HepG2 (cell line): ENCODE measurements around the gene GATAD2B. TPM values are rescaled to one million over a fixed set of nuclear protein-coding genes. Genes with fewer than 3 reads are reported as not detected.
A peak's percentile ranks its signal among the peaks of the same experiment; 100 is the strongest.

Experiments
- ATAC-seq: fragments of 200-7000 bp; cut with Tn5 transposase; 3 replicates; pipeline ENCODE4 v1.9.1; 2020; ENCODE audit warnings: mild to moderate bottlenecking, moderate library complexity
- BruUV-seq: library from RNA; stranded (reverse); fragments of 400-500 nt; replicated peaks from 2 replicates; lab custom pipeline; 2021; lab: Mats Ljungman, UMichigan
- CTCF ChIA-PET: fragments of 300-600 bp; formaldehyde crosslinking; extraction: SDS; loops from one replicate; lab custom pipeline; 2021; ENCODE audit warnings: low total read pairs, inconsistent platforms, low intra/inter-chr PET ratio; lab: Yijun Ruan, JAX
- POLR2A ChIA-PET: fragments of 350-600 bp; sonication (Branson Sonifier 250); formaldehyde crosslinking; loops from one replicate; lab custom pipeline; 2020; ENCODE audit warnings: antibody characterized with exemption, inconsistent platforms; lab: Yijun Ruan, JAX
- DNase-seq: peaks from one replicate; pipeline ENCODE4 v3.0.0-alpha.2; 2015; ENCODE audit warnings: low spot score
- FAIRE-seq: peaks from 3 replicates; lab custom pipeline; 2011; peaks lifted over from hg19 to GRCh38; lab: Jason Lieb, UNC
- H2AFZ ChIP-seq: one replicate; pipeline ENCODE4 v1.6.1; 2011; ENCODE audit warnings: low read length, inconsistent platforms
- H3K27ac ChIP-seq: fragments of 300-600 bp; 3 replicates; pipeline ENCODE4 v1.8.0; 2011; ENCODE audit warnings: mixed run types, mild to moderate bottlenecking, mixed read lengths, low read length, inconsistent platforms; ENCODE audit not compliant: insufficient read depth; ENCODE audit errors: extremely low read length
- H3K27me3 ChIP-seq, 2 experiments: fragments of 200-600 bp in 1 of 2; 2 replicates in 1 of 2; 3 replicates in 1 of 2; pipeline versions ENCODE4 v1.6.0 to v1.8.0; 2011; ENCODE audit warnings: low read length in 2 of 2, mild to moderate bottlenecking in 2 of 2, moderate library complexity in 2 of 2, inconsistent platforms in 1 of 2; ENCODE audit not compliant: insufficient read depth in 2 of 2, control insufficient read depth in 1 of 2
- H3K36me3 ChIP-seq, 2 experiments: fragments of 200-600 bp in 1 of 2; replicated peaks in 1 of 2; 2 replicates in 1 of 2; 3 replicates in 1 of 2; pipeline versions ENCODE4 v1.5.1 to v1.8.0; 2011; ENCODE audit warnings: low read length in 2 of 2, inconsistent platforms in 1 of 2; ENCODE audit not compliant: insufficient read depth in 2 of 2, control insufficient read depth in 1 of 2
- H3K4me1 ChIP-seq: 2 replicates; pipeline ENCODE4 v1.5.1; 2012; ENCODE audit warnings: low read length, inconsistent platforms; ENCODE audit not compliant: insufficient read depth
- H3K4me2 ChIP-seq: 2 replicates; pipeline ENCODE4 v1.6.0; 2011; ENCODE audit warnings: low read depth, low read length, inconsistent platforms
- H3K4me3 ChIP-seq, 3 experiments: fragments of 200-600 bp in 1 of 3; sonication (generic), shearing (Covaris generic) in 1 of 3; replicated peaks in 1 of 3; 2 replicates each; pipeline ENCODE4 v1.5.1; 2011 to 2016; ENCODE audit warnings: low read length in 3 of 3, inconsistent platforms in 2 of 3, low read depth in 2 of 3, mild to moderate bottlenecking in 2 of 3, control low read depth in 1 of 3, mixed read lengths in 1 of 3; ENCODE audit not compliant: insufficient read depth in 1 of 3
- H3K79me2 ChIP-seq: one replicate; pipeline ENCODE4 v1.6.1; 2011; ENCODE audit warnings: low read length, inconsistent platforms; ENCODE audit not compliant: insufficient read depth
- H3K9ac ChIP-seq: 2 replicates; pipeline ENCODE4 v1.6.0; 2011; ENCODE audit warnings: mild to moderate bottlenecking, low read depth, low read length, inconsistent platforms; ENCODE audit not compliant: insufficient read depth
- H3K9me3 ChIP-seq: 2 replicates; pipeline ENCODE4 v1.5.1; 2012; ENCODE audit warnings: mild to moderate bottlenecking, low read length
- H4K20me1 ChIP-seq: 2 replicates; pipeline ENCODE4 v1.6.0; 2011; ENCODE audit warnings: inconsistent platforms, mild to moderate bottlenecking, low read length, moderate library complexity; ENCODE audit not compliant: insufficient read depth
- ATF7-NPFF ChIP-seq: sonication (generic); formaldehyde crosslinking; IDR thresholded peaks from 2 replicates; pipeline ENCODE4 v1.8.1; 2023; ENCODE audit warnings: mild to moderate bottlenecking, low read depth, missing genetic modification reagents, moderate library complexity
- GTF2F1 ChIP-seq: fragments of 150-350 bp; IDR thresholded peaks from 2 replicates; pipeline ENCODE4 v1.6.1; 2014; ENCODE audit warnings: low read length
- HNRNPUL1 ChIP-seq: fragments of 200-400 bp; formaldehyde crosslinking; IDR thresholded peaks from 2 replicates; pipeline ENCODE4 v1.6.1; 2017; ENCODE audit warnings: low read depth, mild to moderate bottlenecking, low read length, moderate library complexity
- IKZF1 ChIP-seq: fragments of 450-650 bp; IDR thresholded peaks from 2 replicates; pipeline ENCODE4 v1.7.1; 2016
- KMT2A ChIP-seq: sonication (generic); formaldehyde crosslinking; IDR thresholded peaks from 2 replicates; pipeline ENCODE4 v1.4.0; 2020; ENCODE audit warnings: missing genetic modification reagents
- MIXL1 ChIP-seq: IDR thresholded peaks from 2 replicates; pipeline ENCODE4 v1.6.1; 2016
- PBX2 ChIP-seq: IDR thresholded peaks from 2 replicates; pipeline ENCODE4 v1.6.1; 2016; ENCODE audit warnings: control low read depth
- REPIN1 ChIP-seq: sonication (generic); formaldehyde crosslinking; IDR thresholded peaks from 2 replicates; pipeline ENCODE4 v1.8.0; 2022; ENCODE audit warnings: missing genetic modification reagents, low read depth, mild to moderate bottlenecking, borderline replicate concordance
- ZBTB7A ChIP-seq: sonication (generic); formaldehyde crosslinking; IDR thresholded peaks from 2 replicates; pipeline ENCODE4 v1.8.0; 2022; ENCODE audit warnings: mild to moderate bottlenecking, missing genetic modification reagents
- ZNF121 ChIP-seq: sonication (generic); formaldehyde crosslinking; IDR thresholded peaks from 2 replicates; pipeline ENCODE4 v1.5.0; 2020; ENCODE audit warnings: mild to moderate bottlenecking, missing genetic modification reagents
- ZNF337 ChIP-seq: sonication (generic); formaldehyde crosslinking; IDR thresholded peaks from 2 replicates; pipeline ENCODE4 v1.5.1; 2020; ENCODE audit warnings: missing genetic modification reagents, low read depth, mild to moderate bottlenecking, borderline replicate concordance
- ZNF678 ChIP-seq: sonication (generic); formaldehyde crosslinking; IDR thresholded peaks from 2 replicates; pipeline ENCODE4 v1.4.0; 2020; ENCODE audit warnings: mild to moderate bottlenecking, missing genetic modification reagents
- ZNF790 ChIP-seq: sonication (generic); formaldehyde crosslinking; IDR thresholded peaks from 2 replicates; pipeline ENCODE4 v1.8.0; 2022; ENCODE audit warnings: missing genetic modification reagents, mild to moderate bottlenecking, borderline replicate concordance
- ZNF792 ChIP-seq: IDR thresholded peaks from 2 replicates; pipeline ENCODE4 v1.6.1; 2016
- ZSCAN31 ChIP-seq: sonication (generic); formaldehyde crosslinking; IDR thresholded peaks from 2 replicates; pipeline ENCODE4 v1.5.0; 2020; ENCODE audit warnings: low read depth, mild to moderate bottlenecking, missing genetic modification reagents
- WGBS: methylation state at CpG from one replicate; pipeline ENCODE4 v1.1.6; 2017; ENCODE audit warnings: low lambda C conversion rate; 5-methylcytosine and 5-hydroxymethylcytosine counted together
- in situ Hi-C: cut with HindIII; loops from 2 replicates; pipeline ENCODE4 v1.10.0; 2017; ENCODE audit warnings: low pct_unique_long_range_greater_than_20kb; ENCODE audit not compliant: extremely low pct_ligation_motif_present
- intact Hi-C: fragments of 100-400 bp; cut with micrococcal nuclease; formaldehyde crosslinking; loops from one replicate; pipeline ENCODE4 v1.10.0; 2022; ENCODE audit not compliant: unreplicated experiment
- polyA plus RNA-seq, 8 experiments: library from polyadenylated mRNA; depleted of rRNA in 3 of 8; stranded (reverse) in 7 of 8; unstranded in 1 of 8; fragments of >200 nt; fragmentation: Illumina TruSeq in 4 of 8; extraction: Trizol in 4 of 8; gene quantifications; 2 replicates each; pipeline versions ENCODE4 v1.2.1 to v1.2.3, GENCODE V29; 2011 to 2016; ENCODE audit warnings: low read depth in 4 of 8, missing spikeins in 1 of 8, mixed read lengths in 1 of 8; ENCODE audit not compliant: insufficient read depth in 1 of 8
- total RNA-seq, 5 experiments: library from RNA; depleted of rRNA; stranded (reverse); fragments of >200 nt; fragmentation: Illumina TruSeq; extraction: Trizol; gene quantifications; 2 replicates each; pipeline ENCODE4 v1.2.3, GENCODE V29; 2016; ENCODE audit warnings: low read depth in 1 of 5
- TF ChIP-seq, protein P1 (sequence below): sonication (generic); formaldehyde crosslinking; IDR thresholded peaks from 2 replicates; pipeline ENCODE4 v1.4.0; 2020; ENCODE audit warnings: missing genetic modification reagents; ENCODE audit errors: not compliant biosample characterization
- TF ChIP-seq, protein P2 (sequence below): sonication (generic); formaldehyde crosslinking; conservative IDR thresholded peaks from 2 replicates; pipeline ENCODE4 v1.8.0; 2022; ENCODE audit warnings: low read depth, missing genetic modification reagents

The GATAD2B gene
- total and polyA plus RNA-seq, 2 of the 13 experiments (the other 11 are each of a cell fraction or from before 2014, with no cell fraction given) = 3.2 to 5.2 TPM

DNA sequence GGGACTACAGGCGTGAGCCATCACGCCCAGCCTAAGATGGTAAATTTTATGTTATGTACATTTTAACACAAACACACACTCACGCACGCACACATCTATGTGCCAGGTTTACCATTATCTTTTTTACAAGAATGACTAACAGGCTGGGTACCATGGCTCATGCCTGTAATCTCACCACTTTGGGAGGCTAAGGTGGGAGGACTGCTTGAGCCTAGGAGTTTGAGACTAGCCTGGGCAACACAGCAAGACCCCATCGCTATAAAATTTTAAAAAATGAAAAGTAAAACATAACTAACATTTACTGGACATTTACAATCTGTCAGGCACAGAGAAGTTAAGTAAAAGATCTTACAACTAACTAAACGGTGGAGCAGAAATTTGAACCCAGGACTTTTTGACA lies 14.7 kb downstream of the GATAD2B start:
- Histone ChIP-seq H3K4me2 (no peak overlapping the region), H3K9me3 (no peaks in the 10 kb centered on the region), H2AFZ (no peak overlapping the region), H3K27me3 (no peaks in the 10 kb centered on the region), H3K4me3 (no peak overlapping the region), H4K20me1 (peaks cover 6% of the 10 kb centered on the region; the same call in 1 of the 2 replicates), H3K36me3 (peaks cover 0 to 3% of the 10 kb centered on the region in 2 experiments; a peak in 1 of 5 replicates), H3K79me2 (peaks cover 70% of the 10 kb centered on the region), H3K27ac (no peak overlapping the region), H3K4me1 (no peaks in the 10 kb centered on the region; the same call in 1 of the 2 replicates), H3K9ac (no peak overlapping the region)
- TF ChIP-seq ZSCAN31 (CRISPR knock-in tag) = no peak
- TF ChIP-seq, protein P1, sequence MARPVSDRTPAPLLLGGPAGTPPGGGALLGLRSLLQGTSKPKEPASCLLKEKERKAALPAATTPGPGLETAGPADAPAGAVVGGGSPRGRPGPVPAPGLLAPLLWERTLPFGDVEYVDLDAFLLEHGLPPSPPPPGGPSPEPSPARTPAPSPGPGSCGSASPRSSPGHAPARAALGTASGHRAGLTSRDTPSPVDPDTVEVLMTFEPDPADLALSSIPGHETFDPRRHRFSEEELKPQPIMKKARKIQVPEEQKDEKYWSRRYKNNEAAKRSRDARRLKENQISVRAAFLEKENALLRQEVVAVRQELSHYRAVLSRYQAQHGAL (CRISPR knock-in tag) = no peak
- ATAC-seq (no peak), FAIRE-seq (no peak), DNase-seq (no peak)
- POLR2A ChIA-PET = interaction anchor here (1.0 kb wide), 1 partner anchor 15 kb away, joined by 3 read pairs; the partner anchor contains the start of gene GATAD2B
- CTCF ChIA-PET = no interaction called here
- intact Hi-C loops = no loop called here
- in situ Hi-C loops = no loop called here
- no TSS peak for BruUV-seq
- WGBS = 96% methylated on average over 6 of the region's 6 CpGs

- intact Hi-C loops (no loop called here), in situ Hi-C loops (no loop called here)
- Histone ChIP-seq H3K27ac (no peak overlapping the region), H3K4me3 (no peak overlapping the region), H3K9ac (no peak overlapping the region), H3K27me3 (no peaks in the 10 kb centered on the region), H3K36me3 (peaks cover 0 to 3% of the 10 kb centered on the region in 2 experiments; a peak in 1 of 5 replicates), H3K79me2 (peaks cover 71% of the 10 kb centered on the region), H3K9me3 (no peaks in the 10 kb centered on the region), H3K4me1 (no peaks in the 10 kb centered on the region; the same call in 1 of the 2 replicates), H2AFZ (no peak overlapping the region), H3K4me2 (no peak overlapping the region), H4K20me1 (peaks cover 3% of the 10 kb centered on the region; the same call in 1 of the 2 replicates)
- no peak for FAIRE-seq
- no peak for ATAC-seq
- 83% methylated on average over 6 of the region's 6 CpGs for WGBS
- POLR2A ChIA-PET = interaction anchor here (1.0 kb wide), 1 partner anchor 16 kb away, joined by 3 read pairs; the partner anchor contains the start of gene GATAD2B
- CTCF ChIA-PET = no interaction called here
- TSS peak; percentile 24 for BruUV-seq
- no peak for DNase-seq
- TF ChIP-seq KMT2A (CRISPR knock-in tag) (no peak), ZNF790 (CRISPR knock-in tag) (no peak), ZNF121 (CRISPR knock-in tag) (no peak), GTF2F1 (no peak), ATF7-NPFF (no peak), REPIN1 (CRISPR knock-in tag) (no peak), ZNF792 (CRISPR knock-in tag) (no peak), ZNF678 (CRISPR knock-in tag) (no peak), PBX2 (CRISPR knock-in tag) (no peak), ZNF337 (CRISPR knock-in tag) (no peak), HNRNPUL1 (no peak), IKZF1 (no peak), MIXL1 (CRISPR knock-in tag) (no peak), ZBTB7A (no peak)
- TF ChIP-seq, protein P2, sequence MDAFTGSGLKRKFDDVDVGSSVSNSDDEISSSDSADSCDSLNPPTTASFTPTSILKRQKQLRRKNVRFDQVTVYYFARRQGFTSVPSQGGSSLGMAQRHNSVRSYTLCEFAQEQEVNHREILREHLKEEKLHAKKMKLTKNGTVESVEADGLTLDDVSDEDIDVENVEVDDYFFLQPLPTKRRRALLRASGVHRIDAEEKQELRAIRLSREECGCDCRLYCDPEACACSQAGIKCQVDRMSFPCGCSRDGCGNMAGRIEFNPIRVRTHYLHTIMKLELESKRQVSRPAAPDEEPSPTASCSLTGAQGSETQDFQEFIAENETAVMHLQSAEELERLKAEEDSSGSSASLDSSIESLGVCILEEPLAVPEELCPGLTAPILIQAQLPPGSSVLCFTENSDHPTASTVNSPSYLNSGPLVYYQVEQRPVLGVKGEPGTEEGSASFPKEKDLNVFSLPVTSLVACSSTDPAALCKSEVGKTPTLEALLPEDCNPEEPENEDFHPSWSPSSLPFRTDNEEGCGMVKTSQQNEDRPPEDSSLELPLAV (CRISPR knock-in tag) = no peak
Observed at GRCh38 chr1:153907134-153907533, 15.6 kb downstream of the GATAD2B start.
